Nephron (organoid): ENCODE data around the gene TP53BP1.
A peak's percentile ranks its signal among the peaks of the same experiment; 100 is the strongest.

ENCODE experiments used
- H3K27ac Mint-ChIP-seq, 3 experiments: 2 replicates each; pipeline ENCODE4 v1.8.0; 2020; ENCODE audit warnings: mixed read lengths in 3 of 3, mild to moderate bottlenecking in 2 of 3, moderate library complexity in 1 of 3
- H3K27me3 Mint-ChIP-seq: 2 replicates; pipeline ENCODE4 v1.8.0; 2021; ENCODE audit warnings: low read depth, mild to moderate bottlenecking, moderate library complexity, mixed read lengths
- H3K36me3 Mint-ChIP-seq: 2 replicates; pipeline ENCODE4 v1.8.0; 2020; ENCODE audit warnings: low read depth, mixed read lengths
- H3K4me1 Mint-ChIP-seq: 2 replicates; pipeline ENCODE4 v1.8.0; 2020; ENCODE audit warnings: mixed read lengths
- H3K4me3 Mint-ChIP-seq, 3 experiments: 2 replicates each; pipeline ENCODE4 v1.8.0; 2020; ENCODE audit warnings: mild to moderate bottlenecking in 3 of 3, mixed read lengths in 3 of 3, moderate library complexity in 2 of 3
- H3K9me3 Mint-ChIP-seq: 2 replicates; pipeline ENCODE4 v1.8.0; 2020; ENCODE audit warnings: mixed read lengths
- CTCF ChIP-seq, 3 experiments: fragments of 200-600 bp; sonication (generic); IDR thresholded peaks; one replicate each; pipeline ENCODE4 v1.5.0; 2021; ENCODE audit warnings: antibody characterized with exemption in 3 of 3; ENCODE audit not compliant: unreplicated experiment in 3 of 3

TP53BP1 gene

GRCh38 chr15:43510200-43511011, 17.4 kb upstream of the TP53BP1 start:
- Mint-ChIP-seq H3K36me3 (no peaks in the 10 kb centered on the region), H3K27ac (peak overlapping the region; percentile 98 to 99 (median 98)), H3K4me3 (peak overlapping the region; percentile 89 to 94 (median 89)), H3K27me3 (peaks cover 3% of the 10 kb centered on the region), H3K4me1 (peaks cover 70% of the 10 kb centered on the region), H3K9me3 (no peaks in the 10 kb centered on the region)
- peak; percentile 36 to 47 (median 43) for TF ChIP-seq CTCF (IDR thresholded peaks at IDR 0.05; ENCODE audit: unreplicated experiment in 3 of 3)

GRCh38 chr15:43509660-43510199, 16.8 kb upstream of the TP53BP1 start:
- no peak for TF ChIP-seq CTCF (IDR thresholded peaks at IDR 0.05; ENCODE audit: unreplicated experiment in 3 of 3)
- peaks cover 3% of the 10 kb centered on the region for H3K27me3 Mint-ChIP-seq
- H3K36me3 Mint-ChIP-seq = no peaks in the 10 kb centered on the region
- peak overlapping the region; percentile 98 to 99 (median 98) for H3K27ac Mint-ChIP-seq
- no peaks in the 10 kb centered on the region for H3K9me3 Mint-ChIP-seq
- peak overlapping the region; percentile 89 to 94 (median 89) for H3K4me3 Mint-ChIP-seq
- H3K4me1 Mint-ChIP-seq = peaks cover 72% of the 10 kb centered on the region

GRCh38 chr15:43508991-43509659, 16.2 kb upstream of the TP53BP1 start:
- no peaks in the 10 kb centered on the region for H3K9me3 Mint-ChIP-seq
- peaks cover 71% of the 10 kb centered on the region for H3K4me1 Mint-ChIP-seq
- no peaks in the 10 kb centered on the region for H3K36me3 Mint-ChIP-seq
- H3K27ac Mint-ChIP-seq = peak overlapping the region; percentile 98 to 99 (median 98)
- no peak for TF ChIP-seq CTCF (IDR thresholded peaks at IDR 0.05; ENCODE audit: unreplicated experiment in 3 of 3)
- peaks cover 3% of the 10 kb centered on the region for H3K27me3 Mint-ChIP-seq
- peak overlapping the region; percentile 89 to 94 (median 89) for H3K4me3 Mint-ChIP-seq

- Mint-ChIP-seq H3K36me3 (no peaks in the 10 kb centered on the region), H3K9me3 (no peaks in the 10 kb centered on the region), H3K4me3 (peak overlapping the region; percentile 17 to 60 (median 48)), H3K27ac (peak overlapping the region; percentile 98 to 99 (median 98)), H3K4me1 (peaks cover 64% of the 10 kb centered on the region), H3K27me3 (peaks cover 3% of the 10 kb centered on the region)
- no peak for TF ChIP-seq CTCF (IDR thresholded peaks at IDR 0.05; ENCODE audit: unreplicated experiment in 3 of 3)
These were observed 15.5 kb upstream of the TP53BP1 start for GRCh38 chr15:43508421-43508820.

GRCh38 chr15:43505738-43506137, 12.8 kb upstream of the TP53BP1 start:
- Mint-ChIP-seq H3K27me3 (peaks cover 5% of the 10 kb centered on the region), H3K4me1 (peaks cover 46% of the 10 kb centered on the region), H3K4me3 (peak overlapping the region in 2 of 3 experiments; percentile 33 to 44), H3K9me3 (no peaks in the 10 kb centered on the region), H3K27ac (peak overlapping the region; percentile 88 to 93 (median 89)), H3K36me3 (no peaks in the 10 kb centered on the region)
- no peak for TF ChIP-seq CTCF (IDR thresholded peaks at IDR 0.05; ENCODE audit: unreplicated experiment in 3 of 3)
